NCI-H2107 (cell line): Measurements from ENCODE around the gene LRIF1.
"Not testable (repeated sequence)": the region's sequence is repeated elsewhere in the genome, so short reads cannot be mapped to it uniquely, and the experiment has no call there.

Source experiments
- DNase-seq: peaks from one replicate; lab custom pipeline; 2025; lab: John Stamatoyannopoulos, UW

The LRIF1 gene

DNA sequence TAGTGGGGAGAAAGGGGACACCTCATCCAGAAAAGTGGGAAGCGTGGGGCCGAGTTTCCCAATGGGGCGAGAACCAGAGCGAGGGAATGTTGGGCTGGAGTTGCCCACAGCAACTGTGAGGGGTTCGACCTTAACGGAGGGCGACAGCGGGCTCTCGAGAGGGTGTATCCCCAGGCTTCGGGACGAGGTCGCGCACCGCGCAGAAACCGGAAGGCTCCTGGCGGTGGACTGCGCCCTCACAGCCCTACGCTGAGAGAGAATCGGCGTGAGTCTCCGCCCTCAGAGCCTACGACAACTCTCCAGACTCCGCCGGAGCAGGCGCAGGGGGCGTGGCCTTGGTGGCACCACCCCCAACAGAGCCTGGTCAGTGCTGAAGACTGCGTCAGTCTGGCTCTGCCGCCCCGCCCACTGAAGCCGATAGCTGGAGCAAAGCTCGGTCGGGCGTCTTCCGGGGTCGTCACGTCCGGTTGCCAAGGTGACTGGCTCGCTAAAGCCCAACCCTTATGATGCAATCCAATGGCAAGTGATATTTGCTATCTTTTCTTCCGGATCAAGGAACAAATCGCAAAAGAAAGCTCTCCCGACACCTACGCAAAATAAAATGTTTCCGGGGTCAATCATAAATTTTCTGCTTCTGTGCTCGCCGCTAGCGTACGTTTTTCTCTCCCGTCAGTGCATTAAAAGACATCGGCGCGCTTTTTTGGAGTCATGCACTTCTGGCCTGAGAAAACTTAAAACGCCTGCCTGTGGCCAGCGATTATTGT lies at the start of gene LRIF1:
TSS of gene LRIF1 (minus strand) at position 232 of the 764 bp plus-strand sequence. CDS start 234 bp downstream, outside the sequence.
- DNase-seq: peak; percentile 99

DNA sequence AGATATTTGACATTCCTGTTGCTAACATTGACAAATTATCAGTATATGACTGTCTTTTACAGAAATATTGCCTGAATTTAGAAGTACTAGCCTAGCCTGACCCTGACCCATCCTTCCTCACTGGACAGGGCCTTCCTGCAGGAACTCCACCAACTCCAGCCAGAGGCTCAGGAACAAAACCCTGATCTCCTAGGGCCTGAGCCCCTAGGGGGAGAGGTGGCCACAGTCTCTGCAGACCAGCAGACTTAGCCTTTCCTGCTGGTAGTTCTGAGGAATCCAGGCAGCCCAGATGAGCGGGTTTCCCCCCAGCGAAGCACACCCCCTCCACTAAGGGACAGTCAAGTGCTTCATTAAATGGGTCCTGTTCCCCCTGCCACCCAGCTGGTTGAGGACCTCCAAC lies 44.3 kb upstream of the LRIF1 start:
- no peak for DNase-seq

DNA sequence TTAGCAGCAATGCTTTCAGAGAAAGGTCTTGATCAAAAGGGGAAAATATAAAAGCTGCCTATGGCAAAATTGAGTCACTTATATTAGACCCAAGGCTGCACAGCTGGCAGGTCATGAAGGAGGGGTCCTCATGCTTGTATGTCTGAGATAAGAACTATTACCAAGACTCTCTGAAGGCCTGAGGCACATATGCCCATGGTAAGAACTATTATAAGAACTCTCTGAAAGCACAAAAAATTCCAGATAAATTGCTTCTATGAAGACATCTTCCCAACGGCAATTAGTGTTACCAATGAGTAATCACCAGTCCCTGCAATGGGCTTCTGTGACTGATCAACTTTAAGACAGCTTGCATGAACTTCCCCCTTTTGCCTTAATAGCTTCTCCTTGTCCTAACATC lies 42.8 kb upstream of the LRIF1 start:
- DNase-seq: no peak

DNA sequence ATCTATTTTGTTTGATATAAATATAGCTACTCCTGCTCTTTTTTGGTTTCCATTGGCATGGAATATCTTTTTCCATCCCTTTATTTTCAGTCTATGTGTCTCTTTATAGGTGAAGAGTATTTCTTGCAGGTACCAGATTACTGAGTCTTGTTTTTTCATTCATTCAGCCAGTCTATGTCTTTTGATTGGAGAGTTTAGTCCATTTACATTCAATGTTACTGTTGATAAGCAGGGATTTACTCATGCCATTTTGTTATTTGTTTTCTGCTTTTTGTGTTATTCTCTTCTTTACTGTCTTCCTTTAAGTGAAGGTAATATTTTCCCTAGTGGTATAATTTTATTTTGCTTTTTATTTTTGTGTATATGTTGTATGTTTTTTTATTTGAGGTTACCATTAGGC lies 35.9 kb upstream of the LRIF1 start:
- not testable (repeated sequence) for DNase-seq

GRCh38 chr1:110992329-110992728 lies 28.6 kb upstream of the LRIF1 start:
- DNase-seq: not testable (repeated sequence)

GRCh38 chr1:110991295-110991694 lies 27.6 kb upstream of the LRIF1 start:
- DNase-seq: not testable (repeated sequence)

GRCh38 chr1:110990541-110990940 lies 26.8 kb upstream of the LRIF1 start:
- no peak for DNase-seq

- no peak for DNase-seq
Measured at GRCh38 chr1:110986407-110986891, 22.7 kb upstream of the LRIF1 start.

DNA sequence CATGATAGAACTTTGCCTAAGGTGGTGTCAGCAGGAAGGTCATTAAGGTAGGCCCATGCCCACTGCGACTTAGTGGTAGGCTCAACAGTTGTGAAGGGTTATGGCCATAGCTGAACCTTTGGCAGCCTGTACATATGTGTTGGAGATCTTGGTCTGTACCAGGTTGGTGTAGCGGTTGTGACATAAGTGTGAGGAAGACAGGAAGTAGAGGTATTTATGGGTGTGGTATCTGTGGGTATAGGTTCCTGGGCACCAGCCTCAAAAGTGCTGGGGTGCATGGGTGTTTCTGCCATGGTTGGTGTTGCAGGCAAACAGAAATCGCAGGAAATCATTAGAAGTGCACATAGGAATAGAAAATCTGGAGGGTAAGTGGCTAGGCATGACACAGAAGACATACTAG lies 18.6 kb upstream of the LRIF1 start:
- DNase-seq: no peak

- DNase-seq: no peak
Measured at GRCh38 chr1:110979154-110979553, 15.4 kb upstream of the LRIF1 start.

DNA sequence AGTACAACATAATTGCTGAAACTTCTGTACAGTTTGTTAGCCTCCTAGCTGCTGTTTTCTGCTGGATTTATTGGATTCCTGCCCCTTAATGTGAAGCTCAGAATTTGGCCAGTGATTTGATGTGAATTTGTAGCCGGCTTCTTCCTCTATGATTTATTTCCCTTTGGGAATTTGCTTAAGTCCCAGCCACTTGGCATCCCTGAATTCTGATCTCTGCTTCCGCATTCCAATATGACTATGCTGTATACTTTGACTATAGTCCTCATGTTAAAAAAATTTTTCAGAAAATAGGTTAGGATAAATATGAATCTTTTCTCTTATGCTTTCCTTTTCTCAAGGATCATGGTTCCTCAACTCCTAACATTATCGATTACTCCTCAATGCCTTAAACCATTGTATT lies 12.4 kb upstream of the LRIF1 start:
- no peak for DNase-seq

- no peak for DNase-seq
Measured at GRCh38 chr1:110975265-110975664, 11.5 kb upstream of the LRIF1 start.

DNA sequence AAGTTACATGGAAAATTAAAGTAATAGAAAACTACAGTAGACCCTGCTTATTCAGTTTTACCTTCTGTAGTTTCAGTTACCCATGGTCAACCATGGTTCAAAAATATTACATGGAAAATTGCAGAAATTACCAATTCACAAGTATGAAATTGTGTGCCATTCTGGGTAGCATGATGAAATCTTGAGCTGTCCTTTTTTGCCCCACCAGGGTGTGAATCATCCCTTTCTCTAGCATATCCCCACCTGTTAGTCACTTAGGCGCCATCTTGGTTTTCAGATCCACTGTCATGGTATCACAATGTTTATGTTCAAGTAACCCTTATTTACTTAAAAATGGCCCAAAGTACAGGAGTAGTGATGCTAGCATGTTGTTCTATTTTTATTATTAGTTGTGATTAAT lies 3.5 kb upstream of the LRIF1 start:
- no peak for DNase-seq

GRCh38 chr1:110964455-110964903 lies 757 bp upstream of the LRIF1 start:
- no peak for DNase-seq

DNA sequence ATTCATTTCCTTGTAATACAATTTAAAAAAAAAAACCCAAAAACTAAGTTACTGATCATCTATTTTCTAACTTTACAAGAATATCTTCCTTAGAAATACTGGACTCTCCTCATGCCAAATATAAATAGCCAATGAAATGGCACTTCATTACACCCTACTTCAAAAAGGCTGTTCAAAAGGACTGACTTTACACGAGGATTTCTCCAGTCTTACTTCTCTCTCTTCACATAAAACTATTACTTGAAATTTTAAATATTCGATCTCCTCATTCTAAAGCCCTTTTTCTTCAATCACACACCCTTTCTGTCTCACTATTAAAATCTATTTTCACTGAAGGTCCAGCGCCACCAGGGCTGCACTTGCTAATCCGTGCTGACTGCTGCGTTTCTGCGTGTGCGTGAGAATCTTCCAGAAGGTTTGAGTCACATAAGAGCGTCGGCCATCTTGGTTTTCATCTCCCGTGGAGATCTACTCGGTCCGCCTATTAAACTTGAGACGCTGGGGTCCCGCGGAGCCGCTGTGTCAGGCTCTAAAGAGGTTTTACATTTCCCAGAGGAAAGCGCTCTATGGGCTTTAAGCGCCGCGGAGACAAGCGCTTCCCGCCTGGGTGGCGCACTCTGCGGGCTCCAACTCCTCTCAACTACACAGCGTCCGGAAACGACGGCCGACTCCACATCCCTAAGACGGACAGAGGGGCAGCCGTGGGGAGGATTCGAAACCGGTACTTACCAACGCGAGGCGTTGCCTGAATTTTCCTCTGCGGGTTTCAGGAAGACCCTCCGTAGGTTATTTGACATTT lies 631 bp downstream of the LRIF1 start:
- DNase-seq: peak; percentile 60

GRCh38 chr1:110961902-110962301 lies 1.8 kb downstream of the LRIF1 start:
- no peak for DNase-seq

GRCh38 chr1:110960777-110961420 lies 2.8 kb downstream of the LRIF1 start:
- no peak for DNase-seq

DNA sequence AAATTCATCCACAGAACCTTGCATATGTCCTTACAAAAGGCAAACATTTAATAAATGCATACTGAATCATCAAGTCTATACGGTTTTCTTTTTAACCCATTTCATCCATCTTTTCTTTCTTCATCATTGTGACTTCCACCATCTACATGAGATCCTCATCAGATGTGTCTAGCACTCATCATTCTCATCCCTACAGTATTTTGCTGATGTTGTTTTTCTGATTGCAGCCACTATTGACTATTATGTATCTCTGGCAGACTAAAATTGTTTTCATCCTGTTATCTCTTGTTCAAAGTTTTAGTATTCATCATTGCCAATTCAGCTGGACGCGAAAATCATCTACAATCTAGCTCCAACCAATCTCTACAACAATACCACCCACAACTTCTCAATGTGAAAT lies 5.9 kb downstream of the LRIF1 start:
- DNase-seq: no peak

- no peak for DNase-seq
Measured at GRCh38 chr1:110956586-110956985, 7.1 kb downstream of the LRIF1 start.

DNA sequence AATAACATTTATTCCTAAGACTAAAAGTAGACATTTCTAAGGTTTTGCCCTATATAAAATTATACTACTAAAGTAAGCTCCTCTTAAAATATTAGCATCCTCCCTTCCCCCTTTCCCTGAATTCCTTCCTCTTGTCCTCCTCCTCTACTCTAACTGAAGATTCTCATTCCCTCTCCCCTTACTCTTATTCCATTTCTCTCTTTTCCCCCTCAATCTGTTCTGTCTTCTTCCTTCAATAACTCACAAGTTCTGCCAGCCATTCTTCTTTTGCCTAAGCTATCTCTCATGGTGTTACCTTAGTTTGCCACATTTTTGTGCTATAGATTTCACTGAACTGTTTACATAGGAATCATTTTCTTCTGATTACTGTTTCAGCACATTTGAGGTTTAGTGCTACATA lies 10.7 kb downstream of the LRIF1 start:
- DNase-seq: no peak

DNA sequence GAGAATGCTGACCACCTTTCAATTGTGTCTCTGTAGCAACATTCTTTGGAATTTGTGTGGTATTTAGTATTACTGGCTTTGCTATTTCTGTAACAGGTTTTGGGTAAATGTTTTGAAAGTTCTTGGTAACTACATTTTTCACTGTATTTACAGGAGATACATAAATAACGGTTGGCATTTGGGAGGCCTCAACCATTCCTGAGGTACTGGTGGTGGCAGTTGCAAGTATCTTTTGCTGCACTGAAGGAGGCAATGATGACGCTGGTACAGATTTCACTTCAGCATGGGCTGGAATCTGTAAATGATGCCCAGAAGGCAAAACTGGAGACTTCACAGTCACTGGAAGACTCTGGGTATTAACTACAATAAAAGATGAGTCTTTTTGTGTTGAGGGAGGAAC lies 11.7 kb downstream of the LRIF1 start:
- DNase-seq: no peak

DNA sequence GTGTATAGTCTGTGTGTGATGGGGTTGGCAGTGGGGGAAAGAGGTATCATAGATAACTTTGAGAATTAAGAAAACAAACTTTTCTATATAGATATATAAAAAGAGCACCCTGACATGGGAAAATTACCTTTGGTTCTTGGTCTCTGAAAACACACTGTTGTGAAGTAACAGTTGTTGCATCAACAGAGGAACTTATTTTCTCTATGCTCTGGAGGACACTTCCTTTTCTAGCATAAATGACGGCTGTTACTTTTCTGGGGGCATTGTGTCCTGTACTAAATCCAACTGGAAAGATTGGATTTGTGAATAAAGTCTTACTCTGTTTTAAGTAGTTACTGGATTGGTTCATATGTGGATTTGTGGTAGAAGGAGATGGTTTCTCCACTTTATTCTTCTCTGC lies 12.6 kb downstream of the LRIF1 start:
- no peak for DNase-seq
